HG03565 (cell line): ENCODE measurements around the gene PLB1.

ENCODE experiments used
- ATAC-seq: cut with Tn5 transposase; IDR thresholded peaks from one replicate; pipeline ENCODE4 v1.9.1; 2021; ENCODE audit warnings: mild to moderate bottlenecking, moderate library complexity; ENCODE audit not compliant: unreplicated experiment

The PLB1 gene

DNA sequence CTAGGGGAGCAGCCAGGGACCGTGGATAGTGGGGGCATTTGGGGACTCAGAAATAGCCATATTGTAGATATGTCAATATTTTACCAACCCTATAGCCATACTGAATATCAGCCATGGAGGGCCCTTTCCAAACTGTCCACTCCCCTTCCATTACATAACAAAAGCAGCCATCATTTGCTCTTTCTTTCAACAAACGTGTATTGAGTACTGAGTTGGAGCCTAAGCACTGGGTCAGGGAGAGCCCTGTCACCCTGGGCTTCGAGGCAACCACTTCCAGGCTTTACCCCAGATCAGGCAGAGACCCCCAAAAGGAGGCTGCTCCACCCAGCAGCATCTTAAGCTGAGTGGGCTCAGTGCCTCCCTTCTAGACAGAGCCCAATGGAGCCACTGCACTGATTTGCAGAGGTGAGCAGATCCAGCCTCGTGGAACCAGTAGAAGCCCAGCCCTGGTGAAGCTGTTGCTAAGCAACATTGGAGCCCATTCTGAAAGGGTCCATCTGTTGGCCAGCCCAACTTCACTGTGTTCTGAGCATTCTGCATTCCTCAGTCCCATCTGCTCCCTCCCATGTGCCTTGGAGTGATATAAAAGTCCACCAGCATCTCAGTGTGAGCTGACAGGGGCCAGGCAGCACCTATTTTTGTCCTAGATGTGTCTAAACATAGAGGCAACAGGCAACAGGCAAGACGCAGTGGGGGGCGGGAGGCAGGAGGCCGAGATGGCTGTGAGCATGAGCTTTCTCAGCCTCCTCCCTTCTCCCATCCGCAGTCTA, 112.1 kb downstream of the PLB1 start:
- no peak for ATAC-seq

DNA sequence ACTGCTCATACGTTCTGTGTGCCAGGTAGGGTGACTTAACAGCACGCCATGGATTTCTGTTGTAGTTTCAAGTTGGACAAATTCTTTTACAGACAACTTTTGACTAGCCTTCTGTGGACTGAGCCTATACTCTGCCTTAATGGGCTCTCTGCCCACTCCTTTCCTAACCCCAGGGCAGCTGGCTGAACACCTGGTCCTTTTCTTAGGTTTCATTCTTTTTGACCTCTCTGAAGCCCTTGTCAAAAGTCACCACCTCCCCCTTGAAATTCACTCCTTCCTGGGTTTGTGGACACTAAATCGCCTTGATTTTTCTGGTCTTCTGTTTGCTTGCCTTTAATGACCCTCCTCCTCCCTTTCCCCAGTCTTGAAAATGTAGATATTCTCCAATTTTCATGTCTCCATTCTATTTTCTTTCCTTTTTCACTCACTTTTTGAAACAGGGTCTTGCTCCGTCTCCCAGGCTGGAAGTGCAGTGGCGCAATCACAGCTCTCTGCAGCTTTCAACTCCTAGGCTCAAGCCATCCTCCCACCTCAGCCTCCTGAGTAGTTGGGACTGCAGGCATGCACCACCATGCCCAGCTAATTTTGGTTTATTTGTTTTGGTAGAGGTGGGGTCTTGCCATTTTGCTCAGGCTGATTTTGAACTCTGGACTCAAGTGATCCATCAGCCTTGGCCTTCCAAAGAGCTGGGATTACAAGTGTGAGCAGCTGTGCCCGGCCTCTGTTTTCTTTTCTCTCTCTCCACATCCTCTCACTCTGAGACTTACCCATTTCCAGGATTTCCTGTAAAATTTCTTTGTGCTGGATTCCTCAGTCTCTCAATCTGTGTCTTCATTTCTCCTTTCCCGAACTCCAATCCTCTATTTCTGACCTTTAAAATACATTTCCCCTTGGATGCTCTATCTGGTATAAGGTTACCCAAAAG, 112.9 kb downstream of the PLB1 start:
- ATAC-seq = no peak

DNA sequence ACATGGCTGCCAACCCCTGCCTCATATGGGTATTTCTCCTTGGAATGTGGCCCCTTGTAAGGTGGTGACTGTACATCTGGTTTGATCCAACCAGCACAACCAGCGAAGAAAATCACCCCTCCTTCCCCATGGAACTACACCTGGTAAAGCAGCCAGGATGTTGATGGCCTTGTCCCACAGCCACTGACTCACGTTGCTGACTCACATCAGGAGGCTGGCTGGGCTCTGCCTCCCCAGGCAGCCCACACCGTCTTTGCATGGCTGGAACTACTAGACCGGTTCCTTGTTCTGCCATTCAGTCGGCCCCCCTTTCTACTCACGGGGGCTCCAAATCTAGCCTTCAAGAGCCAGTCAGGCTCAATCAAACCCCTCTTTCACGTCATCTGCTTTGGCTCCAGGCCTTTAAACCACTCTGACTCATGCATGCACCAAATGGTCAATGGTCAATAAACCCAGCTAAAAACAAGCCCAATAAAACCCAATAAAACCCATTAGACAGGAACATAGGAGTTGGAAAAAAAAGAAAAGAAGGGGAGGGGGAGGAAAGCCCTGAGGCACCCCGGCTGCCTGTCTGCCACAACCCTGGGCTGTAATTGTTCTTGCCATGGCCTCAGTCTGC, 114.8 kb downstream of the PLB1 start:
- no peak for ATAC-seq

DNA sequence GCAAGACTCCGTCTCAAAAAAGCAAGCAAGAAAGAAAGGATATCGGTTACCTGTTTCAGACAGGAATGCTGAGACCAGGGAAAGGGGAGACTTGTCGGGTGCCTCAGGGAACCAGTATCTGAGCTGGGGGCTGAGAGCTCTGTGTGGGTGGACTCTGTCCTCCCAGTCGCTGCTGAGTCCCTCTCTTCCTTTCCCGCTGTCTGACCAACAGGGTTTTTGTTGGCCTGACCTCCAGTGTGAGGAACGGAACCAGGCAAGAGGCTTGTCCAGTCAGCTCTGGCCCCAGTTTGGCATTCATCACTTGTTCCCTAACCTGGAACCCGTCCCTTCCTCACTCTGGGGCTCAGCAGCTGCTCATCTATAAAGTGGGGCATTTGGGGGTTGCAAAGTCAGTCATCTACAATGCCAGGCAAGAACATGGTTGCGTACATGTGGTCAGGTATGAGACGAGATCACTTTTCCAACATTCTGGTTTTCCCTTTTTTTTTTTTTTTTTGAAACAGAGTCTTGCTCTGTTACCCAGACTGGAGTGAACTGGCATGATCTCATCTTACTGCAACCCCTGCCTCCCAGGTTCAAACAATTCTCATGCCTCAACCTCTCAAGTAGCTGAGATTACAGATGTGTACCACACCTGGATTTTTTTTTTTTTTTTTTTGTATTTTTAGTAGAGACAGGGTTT, 116.4 kb downstream of the PLB1 start:
- no peak for ATAC-seq

DNA sequence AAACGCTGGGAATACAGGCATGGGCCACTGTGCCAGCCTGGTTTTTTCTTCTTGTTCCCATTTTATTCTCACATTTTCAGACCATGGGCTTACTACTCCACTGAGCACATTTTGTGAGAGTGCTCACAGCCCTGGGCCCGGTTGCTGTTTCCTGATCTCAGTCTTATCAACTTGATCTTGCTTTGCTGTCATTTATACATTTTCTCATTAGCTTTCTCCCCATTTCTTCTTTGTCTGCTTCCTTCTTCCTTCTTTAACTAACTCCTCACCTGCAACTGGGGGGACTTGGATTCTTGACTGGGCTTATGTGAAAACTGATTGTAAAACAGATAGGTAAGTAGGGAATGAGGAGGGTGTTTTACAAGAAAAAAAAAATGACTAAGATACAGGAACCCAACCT, 117.3 kb downstream of the PLB1 start:
- no peak for ATAC-seq

DNA sequence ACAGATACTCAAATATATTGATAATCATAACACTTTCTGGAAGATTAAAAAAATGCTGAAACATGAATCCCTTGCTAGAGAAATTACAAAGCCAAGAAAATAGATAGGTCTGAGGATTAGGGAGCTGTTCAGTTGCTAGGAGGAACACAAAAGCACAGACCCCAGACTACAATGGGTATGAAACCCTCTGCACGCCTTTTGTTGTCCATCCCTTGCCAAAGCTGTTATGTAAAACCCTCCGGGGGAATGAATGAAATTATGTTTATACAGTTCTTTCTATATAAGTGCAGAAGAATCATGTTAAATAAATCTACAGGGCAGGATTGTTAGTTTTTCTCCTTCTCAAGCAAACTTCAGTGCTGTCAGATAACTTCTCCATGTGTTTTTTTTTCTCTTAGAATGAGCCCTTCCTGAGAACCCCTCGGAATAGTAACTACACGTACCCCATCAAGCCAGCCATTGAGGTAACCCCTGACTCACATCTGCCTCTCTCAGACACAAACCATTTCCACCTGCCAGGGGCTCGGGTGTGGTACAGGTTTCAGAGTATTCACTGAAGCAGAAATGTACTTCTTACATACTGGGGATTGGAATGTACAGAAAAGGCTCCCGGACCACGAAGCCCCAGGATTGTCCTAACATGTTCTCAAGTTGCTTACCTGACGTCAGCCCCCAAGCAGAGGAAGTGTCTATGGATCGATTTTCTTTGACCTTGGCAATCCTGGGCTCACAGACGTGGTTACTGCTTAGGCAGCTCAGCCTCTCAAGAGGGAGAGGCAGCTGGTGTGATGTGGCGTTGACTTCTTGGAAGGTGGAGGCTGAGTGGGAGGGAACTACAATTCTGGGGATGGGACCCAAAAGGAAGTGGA, 118.0 kb downstream of the PLB1 start:
- no peak for ATAC-seq

DNA sequence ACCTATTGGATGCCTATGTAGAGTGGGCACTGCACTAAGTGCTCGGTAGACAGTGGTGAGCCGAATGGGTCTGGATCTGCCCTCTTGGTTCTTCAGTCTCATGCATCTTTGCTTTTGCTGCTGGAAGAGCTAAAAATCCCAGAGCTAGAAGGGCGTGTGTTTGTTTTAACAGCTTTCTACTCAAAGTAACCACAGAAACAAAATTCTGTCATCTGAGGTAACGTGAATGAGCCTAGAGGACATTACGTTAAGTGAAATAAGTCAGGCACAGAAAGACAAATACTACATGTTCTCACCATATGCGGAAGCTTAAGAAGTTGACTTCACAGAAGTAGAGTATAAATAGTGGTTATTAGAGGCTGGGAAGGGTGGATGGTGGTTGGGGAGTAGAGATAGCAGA, 119.8 kb downstream of the PLB1 start:
- no peak for ATAC-seq

DNA sequence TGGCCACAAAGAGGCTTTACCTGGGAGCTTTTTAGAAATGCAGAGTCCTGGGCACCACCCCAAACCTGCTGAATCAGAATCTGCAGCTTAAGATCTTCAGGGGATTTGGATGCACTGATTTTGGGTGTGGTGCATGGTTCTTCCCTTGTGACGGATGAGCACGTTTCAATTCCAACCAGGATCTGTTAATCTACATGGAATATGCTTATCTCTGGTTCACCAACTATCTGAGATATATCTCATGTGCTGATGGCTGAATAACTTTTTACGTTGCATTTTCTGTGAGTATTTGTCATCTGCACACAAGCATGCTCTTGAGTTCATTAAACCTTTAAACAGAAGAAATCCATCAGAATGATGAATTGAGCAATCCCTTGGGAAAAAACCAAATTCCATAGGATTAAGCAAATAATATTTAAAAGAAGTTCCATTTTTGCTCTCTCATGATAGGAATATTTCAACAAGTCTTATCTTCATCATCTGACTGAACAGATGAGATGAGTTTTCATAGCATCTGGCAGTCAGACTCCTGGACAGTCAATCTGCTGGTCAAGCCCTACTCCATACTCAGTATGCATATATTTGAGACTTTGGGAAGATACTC, 120.6 kb downstream of the PLB1 start:
- ATAC-seq = no peak

DNA sequence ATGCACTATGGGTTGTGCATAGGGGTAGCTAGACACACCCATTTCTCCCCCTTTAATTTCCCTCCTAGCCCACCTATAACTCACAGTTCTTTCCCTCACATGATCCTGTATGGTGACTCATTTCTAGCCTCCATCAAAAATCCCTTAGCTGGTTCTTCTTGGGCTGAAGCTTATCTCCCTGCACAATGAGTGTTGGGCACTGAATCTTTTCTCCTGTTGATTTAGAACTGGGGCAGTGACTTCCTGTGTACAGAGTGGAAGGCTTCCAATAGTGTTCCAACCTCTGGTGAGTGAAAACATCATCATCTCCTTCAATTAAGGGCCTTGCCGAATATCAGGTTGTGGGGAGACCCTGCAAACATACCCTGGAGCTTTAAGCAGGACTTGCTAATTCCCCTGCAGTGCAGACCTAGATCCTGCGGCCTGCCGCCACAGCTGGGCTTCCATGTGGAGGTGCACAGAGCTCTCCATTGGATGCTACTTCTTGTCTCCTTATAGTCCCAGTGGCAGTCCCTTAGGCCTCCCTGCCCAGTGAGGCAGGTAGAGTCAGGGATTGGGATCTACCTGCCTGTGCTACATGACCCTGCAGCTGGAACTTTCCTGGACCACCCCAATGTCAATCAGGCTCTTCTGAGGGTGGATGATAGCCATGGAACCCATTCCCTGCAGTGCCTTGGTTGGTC, 121.8 kb downstream of the PLB1 start:
- no peak for ATAC-seq

DNA sequence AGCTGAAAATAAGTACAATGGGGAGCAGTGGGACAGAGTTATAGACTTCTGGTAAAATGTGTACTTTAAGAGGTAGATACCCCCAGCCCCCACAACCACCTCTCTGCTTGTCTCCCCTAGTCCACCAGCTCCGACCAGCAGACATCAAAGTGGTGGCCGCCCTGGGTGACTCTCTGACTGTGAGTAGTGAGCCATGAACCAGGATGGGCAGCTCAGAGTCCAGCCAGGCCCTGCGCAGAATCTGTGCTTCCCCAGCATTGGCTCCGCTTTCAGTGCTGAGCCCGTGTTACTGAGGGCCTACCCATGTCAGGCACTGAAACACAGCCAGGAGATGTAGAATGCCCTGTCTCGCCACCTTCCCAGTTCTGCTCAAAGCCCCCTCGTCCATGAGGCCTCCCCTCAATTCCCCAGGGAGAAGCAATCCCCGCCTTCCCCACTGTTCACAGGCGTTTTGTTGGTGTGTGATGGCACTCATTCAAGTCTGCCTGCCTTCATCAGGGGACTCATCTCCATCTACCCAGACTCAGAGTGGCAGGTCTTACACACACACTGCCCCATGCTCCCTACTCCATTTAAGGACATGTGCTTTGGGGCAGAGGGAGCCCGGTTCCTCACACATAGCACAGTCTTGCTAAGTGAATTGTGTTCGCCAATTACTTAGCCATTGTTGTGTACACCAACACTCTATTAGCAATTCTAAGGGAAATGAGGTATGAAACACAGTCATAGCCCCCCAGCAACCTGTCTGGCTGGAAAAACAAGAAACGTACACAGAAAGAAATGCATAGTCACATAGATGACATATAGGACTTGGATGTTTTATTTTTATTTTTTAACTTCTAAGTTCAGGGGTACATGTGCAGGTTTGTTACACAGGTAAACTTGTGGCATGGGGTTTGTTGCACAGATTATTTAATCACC, 122.6 kb downstream of the PLB1 start:
- ATAC-seq = no peak

DNA sequence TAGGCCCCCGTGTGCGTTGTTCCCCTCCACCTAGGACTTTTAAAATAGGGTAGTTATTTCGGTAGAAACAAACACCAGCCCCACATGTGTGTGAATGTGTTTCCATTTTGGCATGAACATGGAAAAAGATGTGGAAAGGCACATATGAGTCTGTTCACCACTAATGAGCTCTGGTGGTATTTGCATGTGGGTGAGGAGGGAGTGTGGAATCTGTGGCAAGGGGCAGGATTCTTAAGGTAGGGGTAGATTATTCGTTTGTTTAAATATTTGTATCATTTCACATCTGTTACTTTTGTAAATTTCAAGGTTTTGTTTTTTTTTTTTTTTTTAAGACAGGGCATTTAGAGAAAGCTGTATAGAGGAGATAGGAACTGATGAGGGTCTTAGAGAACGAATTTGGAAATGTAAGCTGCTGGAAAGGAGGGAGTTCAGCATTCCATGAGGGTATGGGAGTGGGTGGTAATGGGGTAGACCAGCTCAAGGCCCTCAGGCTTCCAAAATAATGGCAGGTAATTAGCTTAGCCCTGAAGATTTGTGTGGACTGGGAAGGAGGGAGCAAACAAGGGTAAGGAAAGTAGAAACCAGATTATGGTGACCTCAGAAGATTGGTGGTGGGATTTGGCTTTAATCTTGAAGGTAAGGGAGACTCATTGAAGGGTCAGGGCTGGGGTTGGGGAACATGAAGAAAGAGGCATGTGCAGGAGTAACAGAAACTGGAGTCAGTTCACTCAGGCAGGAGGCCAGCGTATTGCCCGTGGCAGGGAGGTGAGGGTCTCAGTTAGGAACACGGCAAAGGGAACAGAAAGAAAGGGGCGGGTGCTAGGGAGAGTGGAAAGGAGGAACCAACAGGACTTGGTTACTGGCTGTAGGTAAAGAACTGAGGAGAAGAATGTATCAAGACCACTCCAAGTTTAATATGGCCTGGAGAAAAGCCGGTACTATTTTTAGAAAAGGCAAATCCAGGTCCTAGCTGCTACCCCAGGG, 123.6 kb downstream of the PLB1 start:
- ATAC-seq = no peak

DNA sequence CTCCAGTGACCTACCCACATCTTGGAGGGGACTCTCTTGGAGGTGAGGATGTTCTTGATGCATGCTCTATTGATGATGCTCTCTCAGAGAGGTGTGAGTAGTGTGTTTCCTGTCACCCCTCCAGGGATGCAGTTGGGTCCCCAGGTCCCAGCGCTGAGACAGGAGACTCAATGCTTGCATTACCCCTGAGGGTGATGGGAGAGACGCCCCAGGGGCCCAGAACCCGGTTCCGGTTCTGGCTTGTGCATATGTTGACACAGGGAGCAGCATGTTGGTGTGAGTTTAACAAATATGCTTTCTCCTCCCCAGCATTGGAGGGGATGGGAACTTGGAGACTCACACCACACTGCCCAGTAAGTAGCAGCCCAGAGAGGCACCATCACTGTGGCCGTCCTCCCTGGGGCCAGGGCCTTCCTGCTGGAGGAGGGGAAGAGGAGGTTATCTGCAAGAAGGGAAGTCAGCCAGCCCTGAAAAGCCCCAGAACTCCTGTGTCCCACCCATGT, 124.5 kb downstream of the PLB1 start:
- no peak for ATAC-seq

DNA sequence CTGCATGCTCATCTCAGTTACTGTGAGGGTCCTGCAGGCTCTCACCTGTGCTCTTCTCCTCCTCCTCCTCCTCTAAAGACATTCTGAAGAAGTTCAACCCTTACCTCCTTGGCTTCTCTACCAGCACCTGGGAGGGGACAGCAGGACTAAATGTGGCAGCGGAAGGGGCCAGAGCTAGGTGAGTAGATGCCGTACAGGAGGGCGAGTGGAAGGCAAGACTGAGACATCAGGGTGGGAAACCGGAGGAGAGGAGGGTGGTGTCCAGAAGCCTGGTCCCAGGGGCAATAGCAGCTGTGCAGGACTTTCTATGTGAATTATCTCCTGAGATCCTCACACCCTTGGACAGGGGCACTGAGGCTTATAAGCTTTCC, 124.9 kb downstream of the PLB1 start:
- no peak for ATAC-seq

DNA sequence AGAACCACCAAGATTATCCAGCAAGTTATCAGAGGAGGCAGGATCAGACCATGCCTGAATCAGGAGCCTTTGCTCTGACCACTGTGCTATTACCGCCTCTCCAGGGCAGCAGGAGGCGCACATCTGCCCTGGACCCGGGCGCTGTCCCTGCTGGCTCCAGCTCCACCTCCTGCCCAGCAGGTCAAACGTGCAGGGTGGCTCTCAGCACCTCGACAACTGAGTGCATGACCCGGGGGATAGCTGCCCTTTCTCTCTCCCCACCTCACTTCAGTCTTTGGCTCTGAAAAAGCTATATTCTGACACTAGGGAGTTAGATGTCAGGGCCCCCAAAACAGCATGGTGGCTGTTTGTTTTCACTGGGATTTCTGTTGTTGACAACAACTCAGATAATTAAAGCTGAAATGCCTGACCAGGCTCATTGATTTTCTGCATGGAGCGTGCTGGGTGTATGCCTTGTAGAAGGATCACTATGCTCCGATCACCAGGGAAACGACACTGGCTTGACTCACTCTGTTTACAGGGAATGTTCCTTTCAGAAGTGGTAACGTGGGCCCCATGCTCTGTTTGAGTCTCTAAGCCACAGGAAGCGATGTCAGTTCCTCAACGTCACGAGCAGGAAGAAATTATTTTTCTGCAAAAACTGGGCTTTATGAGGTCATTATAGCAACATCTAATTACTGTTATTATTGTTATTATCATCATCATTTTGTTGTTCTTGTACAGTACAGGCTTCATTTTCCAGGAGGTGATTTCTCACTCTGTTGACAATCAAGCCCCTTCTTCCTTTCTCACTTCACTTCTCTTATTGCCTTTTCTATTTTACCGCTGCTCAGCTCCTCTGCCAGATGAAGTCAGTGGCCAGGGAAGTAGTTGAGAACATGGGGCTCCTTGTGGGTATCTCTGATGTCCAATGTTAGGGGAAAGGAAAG, 125.6 kb downstream of the PLB1 start:
- no peak for ATAC-seq

DNA sequence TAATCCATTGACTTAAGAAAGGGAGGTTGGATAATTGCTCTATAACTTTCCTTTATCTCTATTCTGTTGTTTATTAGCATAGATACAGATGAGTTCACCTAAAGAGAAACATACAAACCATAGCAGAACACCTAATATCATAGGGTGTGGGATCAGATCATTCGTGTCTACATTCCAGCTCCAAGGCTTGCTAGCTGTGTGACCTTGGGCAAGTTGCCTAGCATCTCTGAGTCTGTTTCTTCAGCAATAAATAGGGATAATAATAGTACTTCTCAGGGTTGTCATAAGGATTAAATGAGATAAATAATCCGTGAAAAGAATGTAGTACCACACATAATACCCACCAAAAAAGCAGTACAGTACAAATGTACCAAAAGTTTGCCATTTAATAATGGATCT, 126.2 kb downstream of the PLB1 start:
- ATAC-seq = no peak
